C4-2B (cell line): ENCODE data around the gene MRTFB.

Experiments
- H3K27ac ChIP-seq: fragments of 450-650 bp; 2 replicates; pipeline ENCODE4 v1.5.1; 2017
- ZFX ChIP-seq: fragments of 450-650 bp; IDR thresholded peaks from 2 replicates; pipeline ENCODE4 v1.6.1; 2017
- TF ChIP-seq, protein P1 (sequence below): fragments of 450-650 bp; conservative IDR thresholded peaks from 2 replicates; pipeline ENCODE4 v1.5.1; 2017; ENCODE audit warnings: mild to moderate bottlenecking

Gene MRTFB

DNA sequence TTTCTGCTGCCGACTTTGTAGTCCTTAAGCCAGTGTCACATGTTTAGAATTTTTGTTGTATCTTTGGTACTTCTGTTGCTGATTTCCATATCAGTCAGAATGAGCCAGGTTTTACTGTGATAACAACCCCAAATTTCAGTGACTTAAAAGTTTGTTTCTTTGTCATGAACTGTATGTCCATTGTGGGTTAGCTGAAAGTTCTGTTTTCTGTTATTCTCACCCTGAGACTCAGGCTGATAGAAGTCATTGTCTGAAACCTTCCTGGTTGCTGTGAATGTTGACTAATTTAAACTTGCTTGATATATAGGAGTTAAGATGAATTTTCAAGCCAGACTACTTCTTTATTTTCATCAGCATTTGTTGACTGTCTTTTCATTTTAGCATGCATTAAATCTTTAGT lies 68.8 kb downstream of the MRTFB start:
- TF ChIP-seq, protein P1, sequence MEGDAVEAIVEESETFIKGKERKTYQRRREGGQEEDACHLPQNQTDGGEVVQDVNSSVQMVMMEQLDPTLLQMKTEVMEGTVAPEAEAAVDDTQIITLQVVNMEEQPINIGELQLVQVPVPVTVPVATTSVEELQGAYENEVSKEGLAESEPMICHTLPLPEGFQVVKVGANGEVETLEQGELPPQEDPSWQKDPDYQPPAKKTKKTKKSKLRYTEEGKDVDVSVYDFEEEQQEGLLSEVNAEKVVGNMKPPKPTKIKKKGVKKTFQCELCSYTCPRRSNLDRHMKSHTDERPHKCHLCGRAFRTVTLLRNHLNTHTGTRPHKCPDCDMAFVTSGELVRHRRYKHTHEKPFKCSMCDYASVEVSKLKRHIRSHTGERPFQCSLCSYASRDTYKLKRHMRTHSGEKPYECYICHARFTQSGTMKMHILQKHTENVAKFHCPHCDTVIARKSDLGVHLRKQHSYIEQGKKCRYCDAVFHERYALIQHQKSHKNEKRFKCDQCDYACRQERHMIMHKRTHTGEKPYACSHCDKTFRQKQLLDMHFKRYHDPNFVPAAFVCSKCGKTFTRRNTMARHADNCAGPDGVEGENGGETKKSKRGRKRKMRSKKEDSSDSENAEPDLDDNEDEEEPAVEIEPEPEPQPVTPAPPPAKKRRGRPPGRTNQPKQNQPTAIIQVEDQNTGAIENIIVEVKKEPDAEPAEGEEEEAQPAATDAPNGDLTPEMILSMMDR, result no peak
- TF ChIP-seq ZFX, result no peak
- H3K27ac ChIP-seq, result no peak overlapping the region

DNA sequence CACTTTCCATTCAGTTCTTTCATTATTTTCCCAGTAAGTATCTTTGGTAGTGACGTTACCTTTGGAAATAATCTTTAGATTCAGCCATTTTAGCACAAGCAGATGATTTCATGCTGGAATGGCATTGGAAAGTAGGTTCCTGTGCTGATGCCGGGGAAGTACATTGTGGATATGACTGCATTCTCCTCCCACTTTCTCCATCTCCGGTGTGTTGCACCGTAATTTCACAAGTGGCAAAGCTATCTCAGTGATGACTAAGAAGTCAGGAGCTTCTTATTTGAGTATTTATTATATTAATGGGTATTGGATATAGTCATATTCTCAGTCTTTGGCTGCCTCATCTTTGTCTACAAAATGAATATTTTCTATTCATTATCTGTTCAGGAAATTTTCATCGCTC lies 69.8 kb downstream of the MRTFB start:
- no peak overlapping the region for H3K27ac ChIP-seq
- TF ChIP-seq, protein P1, result no peak
- no peak for TF ChIP-seq ZFX

GRCh38 chr16:14146445-14146844 lies 75.3 kb downstream of the MRTFB start:
- TF ChIP-seq ZFX, result no peak
- TF ChIP-seq, protein P1, result no peak

GRCh38 chr16:14148016-14148415 lies 76.9 kb downstream of the MRTFB start:
- H3K27ac ChIP-seq, result no peak overlapping the region

More at GRCh38 chr16:14146445-14146844, 75.3 kb downstream of the MRTFB start:
- no peak overlapping the region for H3K27ac ChIP-seq

GRCh38 chr16:14148569-14148968 lies 77.5 kb downstream of the MRTFB start:
- no peak for TF ChIP-seq ZFX
- TF ChIP-seq, protein P1, result no peak
- no peak overlapping the region for H3K27ac ChIP-seq

More at GRCh38 chr16:14148016-14148415, 76.9 kb downstream of the MRTFB start:
- TF ChIP-seq, protein P1, result no peak
- no peak for TF ChIP-seq ZFX

GRCh38 chr16:14150796-14151195 lies 79.7 kb downstream of the MRTFB start:
- TF ChIP-seq ZFX, result no peak
- TF ChIP-seq, protein P1, result no peak
- no peak overlapping the region for H3K27ac ChIP-seq

GRCh38 chr16:14151256-14152030 lies 80.3 kb downstream of the MRTFB start:
- H3K27ac ChIP-seq, result no peak overlapping the region
- TF ChIP-seq ZFX, result no peak
- TF ChIP-seq, protein P1, result no peak
